ENCODE measurements around the gene IL17A.

Gene IL17A

GRCh38 chr6:52216932-52217575 is 30.9 kb downstream of the IL17A start:
- DNase-seq (ENCODE audit: low read depth, low spot score) = no peak

- DNase-seq (ENCODE audit: low read depth, low spot score) = no peak
Observed at GRCh38 chr6:52217761-52218160, 31.6 kb downstream of the IL17A start.

GRCh38 chr6:52221302-52221701 is 35.1 kb downstream of the IL17A start:
- no peak for DNase-seq (ENCODE audit: low read depth, low spot score)

- DNase-seq (ENCODE audit: low read depth, low spot score) = peak; percentile 9
Observed at GRCh38 chr6:52227495-52227894, 41.3 kb downstream of the IL17A start.

- DNase-seq (ENCODE audit: low read depth, low spot score) = no peak
Observed at GRCh38 chr6:52230685-52231084, 44.5 kb downstream of the IL17A start.

DNA sequence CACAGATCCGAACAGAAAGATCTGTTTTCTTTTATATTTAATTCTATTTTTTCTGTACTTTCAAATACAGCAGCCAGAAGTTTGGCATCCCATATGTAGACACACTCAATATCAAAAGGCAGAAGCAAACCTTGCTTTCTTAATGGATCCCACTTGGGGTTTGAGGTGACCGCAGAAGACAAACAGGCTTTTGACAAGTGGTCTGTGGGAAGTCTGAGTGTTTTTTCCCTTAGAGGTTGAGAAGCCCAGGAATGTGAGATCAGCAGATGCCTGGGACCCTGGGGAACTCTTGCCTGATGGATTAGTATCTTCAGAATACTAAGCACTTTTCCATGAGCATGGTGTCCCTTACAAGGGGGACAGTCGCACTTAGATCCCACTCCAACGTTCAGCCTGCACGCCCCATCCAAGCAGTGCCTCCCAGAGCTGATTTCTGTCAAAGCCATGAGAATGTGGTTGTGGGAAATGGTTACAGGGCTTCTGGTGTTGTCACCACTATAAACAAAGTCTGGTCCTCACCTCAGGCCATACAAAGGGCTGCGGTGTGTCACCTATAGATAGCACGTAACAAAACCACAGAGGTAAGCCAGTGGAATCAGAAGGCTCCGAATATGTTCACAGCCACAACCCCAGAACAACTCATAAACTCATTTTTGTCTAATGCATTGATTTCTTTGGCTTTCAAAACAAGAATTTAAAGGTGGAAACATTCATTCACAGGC is 45.4 kb downstream of the IL17A start:
- no peak for DNase-seq (ENCODE audit: low read depth, low spot score)

DNA sequence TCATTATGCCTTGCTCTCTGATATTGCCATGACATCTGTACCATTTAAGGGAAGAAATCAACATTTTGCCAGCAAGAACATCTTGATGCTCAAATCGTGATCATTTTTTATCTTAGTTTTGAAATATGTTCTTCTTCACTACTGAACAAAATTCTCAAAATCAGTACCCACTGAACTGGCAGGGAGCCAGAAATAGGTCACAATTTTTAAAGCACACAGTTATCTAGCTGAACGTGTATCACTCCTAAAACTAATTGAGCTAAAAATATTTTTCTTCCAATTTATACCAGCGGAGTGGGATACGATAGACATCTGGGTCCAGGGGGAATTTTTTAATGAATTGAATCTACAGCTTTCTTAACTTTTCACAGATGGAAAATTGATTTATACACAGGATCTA is 46.8 kb downstream of the IL17A start:
- no peak for DNase-seq (ENCODE audit: low read depth, low spot score)

DNA sequence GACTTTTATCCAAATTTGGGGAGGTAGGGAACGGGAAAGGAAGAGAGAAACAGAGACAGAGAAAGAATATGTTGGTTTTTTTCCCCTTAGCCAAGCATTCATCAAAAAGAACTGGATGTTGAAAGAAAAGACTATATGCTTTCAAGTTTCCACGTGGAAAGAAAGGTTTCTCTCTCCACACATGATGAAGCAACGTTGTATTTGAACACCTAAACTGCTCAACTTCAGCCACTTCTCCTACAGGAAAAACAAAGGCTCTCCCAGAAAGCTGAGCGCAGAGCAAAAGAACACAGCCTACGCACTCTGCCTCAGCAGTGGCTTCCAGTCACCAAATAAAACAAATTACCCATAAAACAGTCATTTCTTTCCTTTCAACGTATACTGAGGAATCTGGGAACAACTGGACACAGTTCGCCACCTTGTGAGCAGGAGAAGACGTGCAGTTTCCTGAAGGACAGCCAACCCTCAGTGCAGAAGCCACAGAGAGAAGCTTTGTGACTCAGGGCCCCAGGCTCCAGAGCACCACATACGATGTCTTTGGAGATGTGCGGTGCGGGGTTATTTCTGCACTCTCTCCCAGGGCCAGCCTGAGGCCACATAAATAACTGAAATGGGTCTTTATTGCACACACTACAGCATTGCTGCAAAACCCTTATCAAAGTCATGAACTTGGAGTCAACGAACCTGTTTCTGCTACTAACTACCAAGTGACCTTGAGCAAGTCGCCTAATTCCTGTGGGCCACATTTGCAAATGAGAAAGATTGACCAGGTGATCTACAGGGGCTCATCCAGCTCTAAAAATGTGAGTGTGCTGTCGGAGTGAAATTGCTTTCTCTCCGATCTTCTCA is 48.0 kb downstream of the IL17A start:
- DNase-seq (ENCODE audit: low read depth, low spot score) = no peak
